GM18519 (cell line): ENCODE measurements around the gene TMEM200B.
"Not testable (repeated sequence)": the region's sequence is repeated elsewhere in the genome, so short reads cannot be mapped to it uniquely, and the experiment has no call there.

Source experiments
- ATAC-seq: cut with Tn5 transposase; IDR thresholded peaks from one replicate; pipeline ENCODE4 v1.9.1; 2021; ENCODE audit warnings: mild to moderate bottlenecking, moderate library complexity; ENCODE audit not compliant: unreplicated experiment, low FRiP score

Gene TMEM200B

DNA sequence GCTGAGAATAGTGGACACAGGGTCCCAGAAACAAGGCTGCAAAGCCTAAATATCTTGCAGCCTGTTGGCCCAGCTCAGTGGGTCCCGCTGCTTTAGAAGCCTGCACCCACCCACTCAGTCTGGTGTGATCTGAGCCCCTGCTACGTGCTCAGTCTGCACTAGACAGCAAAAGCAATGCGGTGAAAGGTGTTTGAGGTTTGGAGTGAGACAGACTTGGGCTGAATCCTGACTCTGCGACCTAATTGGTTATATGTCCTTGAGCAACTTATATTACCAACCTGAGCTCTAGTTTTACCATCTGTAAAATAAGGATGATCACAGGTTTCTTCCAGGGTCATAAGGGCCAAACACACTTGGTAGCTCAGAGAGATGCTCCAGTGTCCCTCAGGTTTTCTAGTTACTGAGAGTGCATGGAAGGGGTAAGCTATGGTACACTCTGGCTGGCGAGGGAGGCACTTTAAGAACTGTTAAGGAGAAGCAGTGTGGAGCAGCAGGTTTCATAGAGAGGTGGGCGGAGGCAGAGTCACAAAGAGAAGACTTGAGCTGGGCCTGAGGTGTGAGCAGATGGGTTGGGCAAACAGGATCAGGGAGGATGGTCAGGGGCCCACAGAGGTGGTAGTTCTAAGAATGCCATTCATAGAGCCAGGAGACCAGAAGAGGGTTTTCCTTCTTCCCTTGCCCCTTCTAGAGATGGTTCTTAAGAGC lies 10.1 kb downstream of the TMEM200B start:
- no peak for ATAC-seq

DNA sequence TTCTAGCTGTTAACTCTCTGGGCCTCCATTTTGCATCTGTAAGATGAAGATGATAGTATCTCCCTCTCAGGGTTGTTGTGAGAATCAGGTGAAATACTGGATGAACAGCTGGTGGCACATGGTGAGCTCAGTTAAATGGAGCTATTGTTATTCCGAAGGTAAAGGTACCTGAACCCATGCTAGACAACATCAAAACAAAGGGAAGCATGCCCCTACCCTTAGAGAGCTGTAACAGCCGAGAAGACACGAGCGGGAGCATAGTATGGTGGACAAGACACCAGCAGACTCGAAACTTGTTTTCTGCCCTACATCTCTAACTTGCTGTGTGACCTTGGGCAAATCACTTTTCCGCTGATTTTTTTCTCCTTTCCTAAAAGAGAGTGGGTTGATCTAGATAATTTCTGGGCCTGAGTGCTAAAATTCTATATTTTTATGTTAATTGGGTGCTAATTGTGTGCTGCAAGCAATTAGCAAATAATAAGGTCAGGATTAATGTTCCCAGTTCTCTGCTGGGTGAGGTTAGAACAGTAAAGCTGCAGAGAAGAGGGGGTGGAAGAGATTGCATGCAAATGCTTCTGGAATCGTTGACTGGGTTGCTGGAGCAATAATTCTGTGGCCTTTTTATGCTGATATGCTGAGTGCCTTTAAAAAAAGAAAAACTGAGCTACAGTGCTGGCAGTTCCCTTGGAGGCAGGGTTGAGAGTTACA lies 10.8 kb downstream of the TMEM200B start:
- no peak for ATAC-seq

DNA sequence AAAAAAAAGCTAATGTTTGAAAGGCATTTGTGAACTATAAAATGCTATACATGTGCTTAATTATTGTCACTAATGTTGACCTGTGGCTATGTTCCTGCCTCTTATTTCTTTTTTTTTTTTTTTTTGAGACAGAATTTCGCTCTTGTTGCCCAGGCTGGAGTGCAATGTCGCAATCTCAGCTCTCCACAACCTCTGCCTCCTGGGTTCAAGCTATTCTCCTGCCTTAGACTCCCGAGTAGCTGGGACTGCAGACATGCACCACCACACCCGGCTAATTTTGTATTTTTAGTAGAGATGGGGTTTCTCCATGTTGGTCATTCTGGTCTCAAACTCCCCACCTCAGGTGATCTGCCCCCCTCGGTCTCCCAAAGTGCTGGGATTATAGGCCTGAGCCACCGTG lies 15.7 kb downstream of the TMEM200B start:
- not testable (repeated sequence) for ATAC-seq

- ATAC-seq, result no peak
These were observed 17.9 kb downstream of the TMEM200B start for GRCh38 chr1:29105822-29106221.

GRCh38 chr1:29100487-29100886 lies 23.2 kb downstream of the TMEM200B start:
- no peak for ATAC-seq

DNA sequence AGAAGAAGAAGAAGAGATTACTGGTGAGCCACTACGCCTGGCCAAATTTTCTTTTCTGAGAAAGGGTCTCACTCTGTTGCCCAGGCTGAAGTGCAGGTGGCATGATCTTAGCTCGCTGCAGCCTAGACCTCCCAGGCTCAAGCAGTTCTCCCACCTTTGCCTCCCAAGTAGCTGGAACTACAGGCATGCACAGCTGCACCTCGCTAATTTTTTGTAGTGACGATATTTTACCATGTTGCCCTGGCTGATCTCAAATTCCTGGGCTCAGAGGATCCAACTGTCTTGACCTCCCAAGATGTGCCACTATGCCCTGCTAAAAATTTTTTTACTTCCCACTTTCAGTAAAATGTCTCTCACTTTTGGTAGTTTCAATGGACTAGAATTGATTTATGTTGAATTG lies 24.4 kb downstream of the TMEM200B start:
- ATAC-seq, result no peak

DNA sequence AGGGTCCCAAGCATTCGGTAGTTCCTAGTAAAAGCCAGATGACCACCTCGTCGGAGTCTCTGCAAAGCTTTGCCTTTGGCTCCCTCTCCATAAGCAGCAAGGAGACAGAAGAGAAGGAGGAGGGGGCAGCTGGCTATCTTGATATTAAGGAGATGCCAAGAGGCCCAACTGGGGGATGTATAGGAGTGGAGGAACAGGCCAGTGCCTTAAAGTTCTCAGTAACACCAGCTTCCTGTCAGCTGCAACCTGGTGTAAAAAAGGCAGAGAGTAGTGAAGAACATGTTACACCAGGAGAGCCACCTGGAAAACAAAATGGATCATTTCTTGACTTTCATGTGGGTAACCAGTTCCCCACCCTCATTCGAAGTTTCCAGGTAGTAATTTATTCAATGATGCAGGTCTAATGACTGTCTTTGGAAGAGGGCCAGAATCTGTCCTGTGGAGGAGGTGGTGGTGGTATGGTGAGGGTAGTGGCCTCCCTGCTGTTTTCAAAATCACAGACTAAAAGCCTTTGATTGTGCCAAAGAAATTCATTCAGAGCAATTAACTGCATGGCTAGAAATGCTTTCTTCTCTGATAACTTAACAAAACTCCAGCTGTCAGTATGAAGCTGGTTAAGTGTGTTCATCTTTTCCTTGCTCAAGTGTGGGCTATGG lies 27.3 kb downstream of the TMEM200B start:
- no peak for ATAC-seq

DNA sequence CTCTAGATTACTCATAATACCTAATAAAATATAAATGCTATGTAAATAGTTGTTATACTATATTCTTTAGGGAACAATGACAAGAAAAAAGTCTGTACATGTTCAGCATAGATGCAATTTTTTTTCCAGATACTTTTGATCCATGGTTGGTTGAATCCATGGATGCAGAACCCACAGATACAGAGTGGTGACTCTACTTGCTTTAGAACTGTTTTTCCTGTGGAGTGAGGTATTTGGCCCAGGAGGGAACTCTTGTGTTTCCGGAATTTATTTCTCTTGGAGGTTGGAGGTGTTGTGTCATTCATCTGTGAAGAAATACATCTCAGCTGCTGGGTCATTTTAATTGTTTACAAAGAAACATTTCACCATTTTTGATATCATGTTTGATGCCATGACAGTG lies 28.7 kb downstream of the TMEM200B start:
- no peak for ATAC-seq

- ATAC-seq, result no peak
These were observed 29.3 kb downstream of the TMEM200B start for GRCh38 chr1:29094433-29094832.

DNA sequence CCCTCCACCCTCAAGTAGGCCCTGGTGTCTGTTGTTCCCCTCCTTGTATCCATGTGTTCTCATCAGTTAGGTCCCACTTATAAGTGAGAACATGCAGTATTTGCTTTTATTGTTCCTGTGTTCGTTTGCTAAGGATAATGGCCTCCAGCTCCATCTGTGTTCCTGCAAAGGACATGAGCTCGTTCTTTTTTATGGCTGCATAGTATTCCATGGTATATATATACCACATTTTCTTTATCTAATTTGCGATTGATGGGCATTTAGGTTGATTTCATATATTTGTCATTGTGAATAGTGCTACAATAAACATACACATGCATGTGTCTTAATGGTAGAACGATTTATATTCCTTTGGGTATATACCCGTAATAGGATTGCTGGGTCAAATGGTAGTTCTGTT lies 31.0 kb downstream of the TMEM200B start:
- not testable (repeated sequence) for ATAC-seq

- ATAC-seq, result no peak
These were observed 32.6 kb downstream of the TMEM200B start for GRCh38 chr1:29090937-29091618.

- ATAC-seq, result no peak
These were observed 39.5 kb downstream of the TMEM200B start for GRCh38 chr1:29084196-29084521.

GRCh38 chr1:29083317-29084195 lies 40.1 kb downstream of the TMEM200B start:
- ATAC-seq, result no peak

DNA sequence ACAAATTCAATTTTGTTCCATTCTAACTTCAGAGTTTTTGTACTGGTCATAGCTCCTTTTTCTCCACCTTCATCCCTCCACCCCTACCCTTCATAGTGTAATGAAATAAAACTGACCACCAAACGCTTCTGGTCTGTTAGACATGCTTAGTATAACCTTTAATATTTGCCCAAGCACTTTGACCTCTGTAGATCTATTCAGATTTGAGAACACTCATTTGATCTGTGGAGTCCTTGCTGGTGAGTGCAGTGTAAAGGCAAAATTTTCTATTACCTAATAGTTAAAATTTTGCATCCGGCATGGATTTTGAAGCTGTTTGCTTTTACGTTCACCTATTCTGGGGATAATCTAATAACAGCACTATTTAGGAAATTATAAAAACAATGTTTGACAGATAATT lies 41.2 kb downstream of the TMEM200B start:
- no peak for ATAC-seq

GRCh38 chr1:29081201-29081600 lies 42.5 kb downstream of the TMEM200B start:
- ATAC-seq, result no peak

DNA sequence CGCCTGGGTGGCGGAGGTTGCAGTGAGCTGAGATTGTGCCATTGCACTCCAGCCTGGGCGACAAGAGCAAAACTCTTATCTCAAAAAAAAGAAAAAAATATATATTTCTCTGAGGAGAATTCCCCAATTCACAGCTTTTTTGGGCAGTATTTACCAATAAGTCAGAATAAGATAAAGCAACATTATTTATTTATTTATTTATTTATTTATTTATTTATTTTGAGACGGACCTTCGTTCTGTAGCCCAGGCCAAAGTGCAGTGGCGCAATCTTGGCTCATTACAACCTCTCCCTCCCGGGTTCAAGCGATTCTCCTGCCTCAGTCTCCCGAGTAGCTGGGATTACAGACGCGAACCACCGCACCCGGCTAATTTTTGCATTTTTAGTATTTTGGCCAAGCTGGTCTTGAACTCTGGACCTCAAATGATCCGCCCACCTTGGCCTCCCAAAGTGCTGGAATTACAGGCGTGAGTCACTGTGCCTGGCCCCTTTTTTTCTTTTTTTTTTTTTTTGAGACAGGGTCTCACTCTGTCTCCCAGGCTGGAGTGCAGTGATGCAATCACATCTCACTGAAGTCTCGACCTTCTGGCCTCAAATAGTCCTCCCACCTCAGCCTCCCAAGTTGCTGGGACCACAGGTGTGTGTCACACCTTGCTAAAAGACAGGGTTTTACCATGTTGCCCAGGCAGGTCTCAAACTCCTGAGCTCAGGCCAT lies 43.6 kb downstream of the TMEM200B start:
- ATAC-seq, result not testable (repeated sequence)

DNA sequence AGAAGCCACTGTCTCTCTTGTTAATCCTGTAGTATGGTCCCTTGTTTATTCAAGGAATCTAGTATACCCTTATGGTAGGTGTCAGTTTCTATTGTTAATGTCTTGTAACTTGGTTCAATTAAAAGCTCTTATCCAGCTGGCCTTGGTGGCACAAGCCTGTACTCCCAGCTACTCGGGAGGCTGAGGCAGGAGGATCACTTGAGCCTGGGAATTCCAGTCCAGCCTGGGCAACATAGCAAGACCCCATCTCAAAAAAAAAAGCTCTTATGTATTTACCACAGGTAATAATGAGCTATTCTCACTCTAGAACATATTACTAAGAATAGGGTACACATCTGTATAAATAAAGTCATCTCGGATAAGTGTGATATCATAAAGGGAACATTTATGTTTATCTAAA lies 46.5 kb downstream of the TMEM200B start:
- ATAC-seq, result no peak
